ENCODE results near the gene DNMT3B. TPM values are rescaled to one million over a fixed set of nuclear protein-coding genes. Genes with fewer than 3 reads are reported as not detected.

Gene DNMT3B
- total RNA-seq, 6 donors from 2014 or later, result 0.76 to 2.1 (median 1.7) TPM; not detected in 1

DNA sequence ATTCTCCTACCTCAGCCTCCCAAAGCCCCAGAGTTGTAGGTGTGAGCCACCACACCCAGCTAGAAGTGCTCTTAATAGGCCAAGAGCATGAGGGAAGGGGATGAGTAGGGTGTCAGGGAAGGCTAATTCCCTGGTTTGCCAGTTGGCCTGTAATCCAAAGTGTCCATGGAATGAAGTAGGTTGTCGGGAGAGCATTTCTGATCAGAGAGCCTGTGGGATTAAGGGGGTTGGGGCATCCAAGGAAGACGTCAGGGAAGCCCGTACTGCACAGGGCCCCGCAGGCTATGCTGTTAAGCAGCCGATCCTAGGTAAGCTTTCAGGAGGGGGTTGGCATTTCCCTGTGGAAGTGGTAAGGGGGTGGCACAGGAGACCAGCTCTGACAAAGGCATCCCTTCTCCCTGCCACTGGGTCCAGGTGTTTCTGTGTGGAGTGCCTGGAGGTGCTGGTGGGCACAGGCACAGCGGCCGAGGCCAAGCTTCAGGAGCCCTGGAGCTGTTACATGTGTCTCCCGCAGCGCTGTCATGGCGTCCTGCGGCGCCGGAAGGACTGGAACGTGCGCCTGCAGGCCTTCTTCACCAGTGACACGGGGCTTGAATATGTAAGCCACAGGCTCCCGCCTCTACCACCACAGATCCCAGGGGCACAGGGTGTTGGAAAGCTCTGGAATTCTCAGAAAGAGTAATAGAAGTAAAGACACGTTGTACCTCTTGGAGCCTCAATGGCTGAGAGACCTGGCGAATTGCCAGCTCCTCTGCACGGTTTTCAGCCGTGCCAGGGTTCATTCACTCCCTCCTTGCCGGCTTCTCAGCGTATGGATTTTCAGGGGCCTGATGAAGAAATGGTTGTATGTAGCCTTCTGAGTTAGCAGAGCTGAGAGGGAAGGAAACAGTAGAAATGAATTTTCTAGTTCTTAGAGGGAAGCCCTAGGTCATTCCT, 36.1 kb downstream of the DNMT3B start:
- Histone ChIP-seq H3K4me1 (no peaks in the 10 kb centered on the region), H3K4me3 (no peak overlapping the region), H3K9me3 (no peaks in the 10 kb centered on the region), H3K27ac (no peak overlapping the region), H3K36me3 (peaks cover 0 to 29% (median 2%) of the 10 kb centered on the region in 4 donors), H3K27me3 (no peaks in the 10 kb centered on the region)
- DNase-seq, result peak in 1 of 2 donors; percentile 68
- WGBS, 2 donors, result 87 to 89% methylated on average over 17 to 23 of the region's 23 CpGs
- ATAC-seq (ENCODE audit: low FRiP score in 2 of 2), result no peak
- TF ChIP-seq POLR2AphosphoS5 (IDR thresholded peaks at IDR 0.05), result no peak
- no peak for TF ChIP-seq POLR2A (IDR thresholded peaks at IDR 0.05)
- no peak for TF ChIP-seq EP300 (IDR thresholded peaks at IDR 0.05)
- no peak for TF ChIP-seq CTCF (IDR thresholded peaks at IDR 0.05)

GRCh38 chr20:32803092-32803491, 40.9 kb downstream of the DNMT3B start:
- no peak for ATAC-seq (ENCODE audit: low FRiP score in 2 of 2)
- Histone ChIP-seq H3K4me3 (no peak overlapping the region), H3K27me3 (no peaks in the 10 kb centered on the region), H3K27ac (no peak overlapping the region), H3K9me3 (no peaks in the 10 kb centered on the region), H3K4me1 (no peaks in the 10 kb centered on the region), H3K36me3 (peaks cover 0 to 29% (median 2%) of the 10 kb centered on the region in 4 donors)
- DNase-seq, result no peak
- TF ChIP-seq CTCF (IDR thresholded peaks at IDR 0.05) (no peak), POLR2A (IDR thresholded peaks at IDR 0.05) (no peak), EP300 (IDR thresholded peaks at IDR 0.05) (no peak), POLR2AphosphoS5 (IDR thresholded peaks at IDR 0.05) (no peak)
- WGBS, 2 donors, result 93 to 100% methylated on average over 2 of the region's 2 CpGs

- ATAC-seq (ENCODE audit: low FRiP score in 2 of 2) (no peak), DNase-seq (no peak)
- H3K27ac ChIP-seq, result no peak overlapping the region
- no peak overlapping the region for H3K4me3 ChIP-seq
- H3K9me3 ChIP-seq, result no peaks in the 10 kb centered on the region
- no peaks in the 10 kb centered on the region for H3K4me1 ChIP-seq
- WGBS, 2 donors, result 89 to 90% methylated on average over 8 of the region's 8 CpGs
- H3K36me3 ChIP-seq, result peaks cover 0 to 31% (median 2%) of the 10 kb centered on the region in 4 donors
- no peak for TF ChIP-seq CTCF (IDR thresholded peaks at IDR 0.05)
- no peak for TF ChIP-seq POLR2AphosphoS5 (IDR thresholded peaks at IDR 0.05)
- TF ChIP-seq EP300 (IDR thresholded peaks at IDR 0.05), result no peak
- no peak for TF ChIP-seq POLR2A (IDR thresholded peaks at IDR 0.05)
- no peaks in the 10 kb centered on the region for H3K27me3 ChIP-seq
Measured at GRCh38 chr20:32804022-32804715, 42.0 kb downstream of the DNMT3B start.

GRCh38 chr20:32804817-32805216, 42.6 kb downstream of the DNMT3B start:
- DNase-seq, result no peak
- ATAC-seq (ENCODE audit: low FRiP score in 2 of 2), result no peak
- peaks cover 0 to 29% (median 2%) of the 10 kb centered on the region in 4 donors for H3K36me3 ChIP-seq
- 85 to 90% methylated on average over 3 of the region's 3 CpGs for WGBS, 2 donors
- no peaks in the 10 kb centered on the region for H3K27me3 ChIP-seq
- no peaks in the 10 kb centered on the region for H3K4me1 ChIP-seq
- H3K4me3 ChIP-seq, result no peak overlapping the region
- TF ChIP-seq POLR2A (IDR thresholded peaks at IDR 0.05) (no peak), EP300 (IDR thresholded peaks at IDR 0.05) (no peak), POLR2AphosphoS5 (IDR thresholded peaks at IDR 0.05) (no peak), CTCF (IDR thresholded peaks at IDR 0.05) (no peak)
- H3K9me3 ChIP-seq, result no peaks in the 10 kb centered on the region
- H3K27ac ChIP-seq, result no peak overlapping the region
